LNCAP (cell line): Measurements from ENCODE around the gene KLF9.

ENCODE experiments used
- CTCF ChIP-seq: fragments of 450-650 bp; IDR thresholded peaks from 2 replicates; pipeline ENCODE4 v1.5.1; 2017; ENCODE audit warnings: mild to moderate bottlenecking

The KLF9 gene

GRCh38 chr9:70438341-70438928 lies 24.0 kb upstream of the KLF9 start:
- TF ChIP-seq CTCF = no peak

GRCh38 chr9:70435948-70436347 lies 21.5 kb upstream of the KLF9 start:
- TF ChIP-seq CTCF = no peak

GRCh38 chr9:70429899-70430298 lies 15.4 kb upstream of the KLF9 start:
- no peak for TF ChIP-seq CTCF

- TF ChIP-seq CTCF = no peak
Observed at GRCh38 chr9:70428781-70429180, 14.3 kb upstream of the KLF9 start.

GRCh38 chr9:70427161-70427945 lies 12.9 kb upstream of the KLF9 start:
- TF ChIP-seq CTCF = no peak

- TF ChIP-seq CTCF = no peak
Observed at GRCh38 chr9:70425192-70425591, 10.7 kb upstream of the KLF9 start.

GRCh38 chr9:70422371-70423043 lies 8.1 kb upstream of the KLF9 start:
- TF ChIP-seq CTCF = no peak
